T-cell (primary cell): ENCODE data around the gene VENTX. TPM values are rescaled to one million over a fixed set of nuclear protein-coding genes. Genes with fewer than 3 reads are reported as not detected.

Experiments used
- ATAC-seq, 4 experiments: fragments of 200-7000 bp in 3 of 4; fragments of 150-1000 bp in 1 of 4; cut with Tn5 transposase; replicated peaks in 1 of 4; 1 replicate in 3 of 4; 2 replicates in 1 of 4; pipeline ENCODE4 v1.10.0; 2021; ENCODE audit warnings: moderate library complexity in 3 of 4, mild to moderate bottlenecking in 2 of 4, moderate number of reproducible peaks in 1 of 4
- CTCF ChIA-PET, 2 donors: fragments of 300-600 bp; sonication (Branson Sonifier 250); formaldehyde crosslinking; loops; one replicate each; lab custom pipeline; 2022; ENCODE audit warnings: antibody characterized with exemption in 2 of 2; lab: Charles Lee
- POLR2A ChIA-PET, 2 donors: fragments of 300-600 bp; sonication (Branson Sonifier 250); formaldehyde crosslinking; loops; one replicate each; lab custom pipeline; 2022; ENCODE audit warnings: antibody characterized with exemption in 2 of 2; lab: Charles Lee
- DNase-seq, 35 experiments: peaks; one replicate each; pipeline versions ENCODE4 v3.0.0 to v3.0.0-alpha.2; 2013 to 2023
- H3K27ac ChIP-seq: one replicate; pipeline ENCODE4 v1.5.1; 2013; ENCODE audit warnings: low read length
- H3K27me3 ChIP-seq, 2 experiments: replicated peaks in 1 of 2; 1 replicate in 1 of 2; 2 replicates in 1 of 2; pipeline versions ENCODE4 v1.6.1 to v1.7.0; 2013; ENCODE audit warnings: low read length in 1 of 2, mixed read lengths in 1 of 2; ENCODE audit not compliant: control insufficient read depth in 2 of 2, insufficient read depth in 2 of 2; ENCODE audit errors: extremely low read depth in 1 of 2
- H3K36me3 ChIP-seq, 2 donors: 1 replicate in 1 of 2; 2 replicates in 1 of 2; pipeline versions ENCODE4 v1.6.1 to v1.7.0; 2013; ENCODE audit warnings: low read length in 1 of 2; ENCODE audit not compliant: control insufficient read depth in 2 of 2, insufficient read depth in 1 of 2; ENCODE audit errors: extremely low read depth in 1 of 2
- H3K4me1 ChIP-seq, 2 experiments: 1 replicate in 1 of 2; 2 replicates in 1 of 2; pipeline versions ENCODE4 v1.6.1 to v1.7.0; 2013; ENCODE audit warnings: low read length in 2 of 2, mixed read lengths in 1 of 2; ENCODE audit not compliant: insufficient read depth in 2 of 2, control insufficient read depth in 1 of 2; ENCODE audit errors: extremely low read depth in 1 of 2
- H3K4me3 ChIP-seq, 2 donors: 1 replicate in 1 of 2; 2 replicates in 1 of 2; pipeline versions ENCODE4 v1.5.1 to v1.7.0; 2013; ENCODE audit warnings: mild to moderate bottlenecking in 2 of 2, low read length in 1 of 2, moderate library complexity in 1 of 2; ENCODE audit not compliant: control insufficient read depth in 1 of 2; ENCODE audit errors: extremely low read depth in 1 of 2
- H3K9me3 ChIP-seq: 2 replicates; pipeline ENCODE4 v1.7.0; 2013
- H3K27ac Mint-ChIP-seq, 2 donors: one replicate each; pipeline ENCODE4 v1.8.0; 2020 to 2021; ENCODE audit warnings: mild to moderate bottlenecking in 2 of 2, mixed read lengths in 2 of 2
- H3K27me3 Mint-ChIP-seq, 2 donors: one replicate each; pipeline ENCODE4 v1.8.0; 2021 to 2022; ENCODE audit warnings: mixed read lengths in 2 of 2
- H3K36me3 Mint-ChIP-seq: one replicate; pipeline ENCODE4 v1.8.0; 2021; ENCODE audit warnings: mixed read lengths
- H3K4me1 Mint-ChIP-seq, 3 donors: one replicate each; pipeline ENCODE4 v1.8.0; 2020 to 2022; ENCODE audit warnings: mixed read lengths in 3 of 3, mild to moderate bottlenecking in 1 of 3
- H3K4me3 Mint-ChIP-seq, 3 donors: one replicate each; pipeline ENCODE4 v1.8.0; 2020 to 2022; ENCODE audit warnings: mild to moderate bottlenecking in 3 of 3, mixed read lengths in 3 of 3, moderate library complexity in 3 of 3
- H3K9me3 Mint-ChIP-seq, 3 donors: one replicate each; pipeline ENCODE4 v1.8.0; 2020 to 2022; ENCODE audit warnings: mixed read lengths in 3 of 3
- WGBS: methylation state at CpG from one replicate; pipeline ENCODE4 v1.1.5; 2013; ENCODE audit warnings: missing lambda C conversion rate; ENCODE audit not compliant: insufficient coverage; 5-methylcytosine and 5-hydroxymethylcytosine counted together
- total RNA-seq, 35 experiments: library from RNA in 6 of 35; stranded (reverse) in 6 of 35; fragments of 120-200 nt in 1 of 35; gene quantifications; one replicate each; pipeline versions ENCODE4 v1.2.1 to v1.2.4 and lab custom pipeline; 2013 to 2026

The VENTX gene
- total RNA-seq, 5 donors from 2014 or later (not counting 1 experiment from before 2014, with no cell fraction given), result 0.12 to 0.13 (median 0.12) TPM; not detected in 2

DNA sequence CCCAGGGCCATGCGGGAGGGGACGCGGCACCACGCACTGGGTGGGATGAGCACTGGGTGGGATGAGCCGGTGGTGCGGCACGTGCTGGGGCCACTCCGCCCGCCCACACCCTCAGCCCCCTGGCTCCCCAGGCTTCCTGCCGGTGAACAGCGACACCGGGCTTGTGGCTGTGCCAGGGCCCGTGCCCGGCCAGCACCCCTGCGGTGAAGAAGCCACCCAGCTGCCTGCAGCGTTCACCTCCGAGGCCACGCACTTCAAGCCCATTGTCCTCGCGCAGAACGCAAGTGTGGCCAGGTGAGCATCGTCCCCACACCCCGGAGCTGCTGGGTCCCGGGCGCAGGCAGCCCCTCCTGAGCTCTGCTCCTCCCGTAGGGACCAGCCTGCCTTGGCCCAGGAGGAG is 39.4 kb upstream of the VENTX start:
- no peaks in the 10 kb centered on the region for H3K36me3 Mint-ChIP-seq
- ATAC-seq (no peak), DNase-seq (no peak)
- H3K4me1 ChIP-seq, result no peaks in the 10 kb centered on the region
- CTCF ChIA-PET, result no interaction called here
- H3K9me3 Mint-ChIP-seq, result peaks cover 0 to 14% (median 5%) of the 10 kb centered on the region in 3 donors
- no peaks in the 10 kb centered on the region for H3K36me3 ChIP-seq
- peaks cover 0 to 8% of the 10 kb centered on the region in 2 experiments for H3K27me3 ChIP-seq
- H3K27ac Mint-ChIP-seq, result no peak overlapping the region
- H3K4me1 Mint-ChIP-seq, result no peaks in the 10 kb centered on the region
- POLR2A ChIA-PET, result no interaction called here
- no peaks in the 10 kb centered on the region for H3K9me3 ChIP-seq
- H3K27ac ChIP-seq, result no peak overlapping the region
- peaks cover 5 to 7% of the 10 kb centered on the region in 2 donors for H3K27me3 Mint-ChIP-seq
- 97% methylated on average over 21 of the region's 26 CpGs for WGBS
- no peak overlapping the region for H3K4me3 Mint-ChIP-seq
- no peak overlapping the region for H3K4me3 ChIP-seq

DNA sequence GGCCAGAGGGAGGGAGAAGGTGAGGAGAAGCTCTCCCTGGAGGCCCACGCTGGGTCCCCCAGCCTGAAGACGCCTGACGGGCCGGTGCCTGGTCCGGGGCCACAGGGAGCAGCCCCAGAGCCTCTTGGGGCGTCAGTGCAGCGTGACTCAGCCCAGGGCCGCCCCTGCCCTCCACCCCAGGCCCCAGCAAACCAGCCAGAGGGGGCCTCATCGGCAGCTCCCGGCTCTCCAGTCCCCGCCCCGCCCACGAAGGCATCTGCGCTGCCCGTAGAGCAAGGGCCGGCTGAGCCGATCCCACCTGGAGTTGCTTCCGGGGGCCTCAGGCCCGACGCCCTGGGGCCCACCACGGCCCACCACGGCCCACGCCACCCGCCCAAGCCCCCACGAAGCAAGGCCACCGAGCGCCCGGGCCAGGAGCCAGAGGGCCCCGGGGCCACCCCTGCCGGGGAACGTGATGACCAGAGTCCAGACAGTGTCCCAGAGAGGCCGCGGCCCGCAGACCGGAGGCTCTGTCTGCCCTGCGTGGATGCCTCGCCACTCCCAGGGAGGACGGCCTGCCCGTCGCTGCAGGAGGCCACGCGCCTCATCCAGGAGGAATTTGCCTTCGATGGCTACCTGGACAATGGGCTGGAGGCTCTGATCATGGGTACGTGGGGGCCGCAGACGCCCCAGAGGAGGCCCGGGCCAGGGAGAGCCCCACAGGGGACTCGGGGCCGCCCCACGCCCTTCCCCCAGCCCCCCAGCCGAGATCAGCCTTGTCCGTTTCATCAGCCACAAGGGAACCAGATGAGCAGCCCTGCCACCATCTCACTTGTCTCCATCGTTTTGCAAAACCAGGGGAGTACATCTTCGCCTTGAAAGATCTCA is 38.8 kb upstream of the VENTX start:
- CTCF ChIA-PET, result no interaction called here
- no peak overlapping the region for H3K27ac Mint-ChIP-seq
- no peak overlapping the region for H3K4me3 ChIP-seq
- ATAC-seq (no peak), DNase-seq (no peak)
- H3K27me3 Mint-ChIP-seq, result peaks cover 5 to 6% of the 10 kb centered on the region in 2 donors
- 85% methylated on average over 47 of the region's 54 CpGs for WGBS
- peaks cover 0 to 8% (median 1%) of the 10 kb centered on the region in 3 donors for H3K9me3 Mint-ChIP-seq
- H3K27me3 ChIP-seq, result peaks cover 0 to 8% of the 10 kb centered on the region in 2 experiments
- no peaks in the 10 kb centered on the region for H3K4me1 ChIP-seq
- no peaks in the 10 kb centered on the region for H3K36me3 ChIP-seq
- no peaks in the 10 kb centered on the region for H3K4me1 Mint-ChIP-seq
- POLR2A ChIA-PET, result no interaction called here
- H3K9me3 ChIP-seq, result no peaks in the 10 kb centered on the region
- H3K4me3 Mint-ChIP-seq, result no peak overlapping the region
- H3K36me3 Mint-ChIP-seq, result no peaks in the 10 kb centered on the region
- no peak overlapping the region for H3K27ac ChIP-seq

DNA sequence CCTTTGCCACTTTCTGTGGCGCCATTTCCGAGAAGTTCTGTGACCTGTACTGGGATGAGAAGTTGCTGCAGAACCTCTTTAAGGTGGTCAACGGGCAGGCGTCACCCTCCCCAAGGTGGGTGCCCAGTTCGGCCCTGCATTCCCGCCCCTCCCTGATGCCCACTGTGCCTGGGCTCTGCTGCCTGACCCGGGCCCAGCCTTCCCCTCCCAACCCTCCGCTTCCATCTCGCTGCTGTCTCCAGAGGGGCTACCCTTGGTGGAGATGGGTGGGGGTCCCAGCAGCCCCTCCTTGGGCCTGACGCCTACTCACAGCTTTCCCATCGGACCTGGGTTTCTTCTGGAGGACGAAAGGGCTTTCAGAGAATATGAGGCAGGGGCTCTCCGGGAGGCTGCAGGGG is 38.2 kb upstream of the VENTX start:
- no peaks in the 10 kb centered on the region for H3K9me3 ChIP-seq
- no peak overlapping the region for H3K4me3 Mint-ChIP-seq
- CTCF ChIA-PET, result no interaction called here
- no peaks in the 10 kb centered on the region for H3K36me3 ChIP-seq
- H3K27me3 ChIP-seq, result peaks cover 0 to 8% of the 10 kb centered on the region in 2 experiments
- H3K4me1 Mint-ChIP-seq, result no peaks in the 10 kb centered on the region
- no peak for DNase-seq
- H3K27ac Mint-ChIP-seq, result no peak overlapping the region
- WGBS, result 78% methylated on average over 11 of the region's 13 CpGs
- ATAC-seq, result no peak
- H3K9me3 Mint-ChIP-seq, result peaks cover 0 to 5% (median 0%) of the 10 kb centered on the region in 3 donors
- no peaks in the 10 kb centered on the region for H3K4me1 ChIP-seq
- peaks cover 4 to 6% of the 10 kb centered on the region in 2 donors for H3K27me3 Mint-ChIP-seq
- H3K27ac ChIP-seq, result no peak overlapping the region
- H3K4me3 ChIP-seq, result no peak overlapping the region
- POLR2A ChIA-PET, result no interaction called here
- no peaks in the 10 kb centered on the region for H3K36me3 Mint-ChIP-seq

DNA sequence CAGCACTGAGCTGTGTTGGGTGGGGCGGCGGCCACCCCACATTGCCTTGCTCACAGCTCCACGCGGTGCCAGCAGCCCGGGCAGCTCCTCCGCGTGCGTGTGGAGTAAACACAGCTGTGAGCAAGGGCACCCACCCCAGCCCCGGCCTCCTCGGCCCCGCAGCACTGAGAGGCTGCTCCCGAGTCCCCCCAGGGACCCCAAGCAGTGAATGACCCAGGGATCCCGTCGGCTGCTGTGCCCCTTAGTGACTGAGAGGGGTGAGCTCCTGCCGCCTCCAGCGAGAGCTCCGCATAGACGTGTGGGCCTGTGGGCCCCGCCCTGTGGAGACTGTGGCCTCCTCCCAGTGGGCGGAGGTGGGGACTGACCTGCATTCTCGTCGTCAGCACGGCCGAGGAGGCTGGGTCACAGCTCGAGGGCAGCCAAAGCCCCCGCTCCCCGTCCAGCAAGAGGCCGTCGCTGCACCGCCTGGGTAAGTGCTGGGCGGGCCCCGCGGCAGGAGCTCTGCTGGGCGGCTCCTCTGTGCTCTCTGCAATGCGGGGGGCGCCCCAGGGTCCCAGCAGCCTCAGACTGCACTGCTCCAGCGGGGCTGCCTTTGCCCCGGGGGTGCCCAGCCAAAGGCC is 37.6 kb upstream of the VENTX start:
- no peak for DNase-seq
- Mint-ChIP-seq H3K9me3 (no peaks in the 10 kb centered on the region), H3K27me3 (peaks cover 4 to 6% of the 10 kb centered on the region in 2 donors), H3K27ac (no peak overlapping the region), H3K4me3 (no peak overlapping the region), H3K4me1 (no peaks in the 10 kb centered on the region), H3K36me3 (no peaks in the 10 kb centered on the region)
- no peak for ATAC-seq
- Histone ChIP-seq H3K9me3 (no peaks in the 10 kb centered on the region), H3K4me3 (no peak overlapping the region), H3K27me3 (peaks cover 0 to 8% of the 10 kb centered on the region in 2 experiments), H3K27ac (no peak overlapping the region), H3K36me3 (no peaks in the 10 kb centered on the region), H3K4me1 (no peaks in the 10 kb centered on the region)
- POLR2A ChIA-PET, result no interaction called here
- 74% methylated on average over 35 of the region's 38 CpGs for WGBS
- CTCF ChIA-PET, result no interaction called here

DNA sequence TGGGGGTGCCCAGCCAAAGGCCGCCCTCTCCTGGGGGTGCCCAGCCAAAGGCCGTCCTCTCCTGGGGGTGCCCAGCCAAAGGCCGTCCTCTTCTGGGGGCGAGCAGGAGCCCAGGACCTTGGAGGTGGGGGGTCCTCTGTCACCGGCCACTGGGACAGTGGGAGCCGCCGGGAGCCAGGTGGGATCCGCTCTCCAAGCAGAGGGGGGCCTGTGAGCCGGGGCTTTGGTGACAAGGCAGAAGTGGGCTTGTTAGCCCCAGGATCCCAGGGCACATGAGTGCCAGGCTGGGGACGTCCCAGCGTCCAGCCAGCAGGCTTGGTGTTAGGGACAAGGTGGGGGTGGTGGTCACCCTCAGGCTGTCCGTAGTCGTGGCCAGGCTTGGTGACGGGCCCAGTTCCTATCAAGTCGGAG is 37.0 kb upstream of the VENTX start:
- CTCF ChIA-PET, result no interaction called here
- POLR2A ChIA-PET, result no interaction called here
- no peak for ATAC-seq
- no peaks in the 10 kb centered on the region for H3K4me1 ChIP-seq
- no peak overlapping the region for H3K4me3 ChIP-seq
- 84% methylated on average over 15 of the region's 15 CpGs for WGBS
- no peaks in the 10 kb centered on the region for H3K36me3 ChIP-seq
- no peak for DNase-seq
- peaks cover 0 to 8% of the 10 kb centered on the region in 2 experiments for H3K27me3 ChIP-seq
- Mint-ChIP-seq H3K36me3 (no peaks in the 10 kb centered on the region), H3K27me3 (peaks cover 4 to 6% of the 10 kb centered on the region in 2 donors), H3K9me3 (no peaks in the 10 kb centered on the region), H3K4me3 (no peak overlapping the region), H3K27ac (no peak overlapping the region), H3K4me1 (no peaks in the 10 kb centered on the region)
- no peak overlapping the region for H3K27ac ChIP-seq
- H3K9me3 ChIP-seq, result no peaks in the 10 kb centered on the region

DNA sequence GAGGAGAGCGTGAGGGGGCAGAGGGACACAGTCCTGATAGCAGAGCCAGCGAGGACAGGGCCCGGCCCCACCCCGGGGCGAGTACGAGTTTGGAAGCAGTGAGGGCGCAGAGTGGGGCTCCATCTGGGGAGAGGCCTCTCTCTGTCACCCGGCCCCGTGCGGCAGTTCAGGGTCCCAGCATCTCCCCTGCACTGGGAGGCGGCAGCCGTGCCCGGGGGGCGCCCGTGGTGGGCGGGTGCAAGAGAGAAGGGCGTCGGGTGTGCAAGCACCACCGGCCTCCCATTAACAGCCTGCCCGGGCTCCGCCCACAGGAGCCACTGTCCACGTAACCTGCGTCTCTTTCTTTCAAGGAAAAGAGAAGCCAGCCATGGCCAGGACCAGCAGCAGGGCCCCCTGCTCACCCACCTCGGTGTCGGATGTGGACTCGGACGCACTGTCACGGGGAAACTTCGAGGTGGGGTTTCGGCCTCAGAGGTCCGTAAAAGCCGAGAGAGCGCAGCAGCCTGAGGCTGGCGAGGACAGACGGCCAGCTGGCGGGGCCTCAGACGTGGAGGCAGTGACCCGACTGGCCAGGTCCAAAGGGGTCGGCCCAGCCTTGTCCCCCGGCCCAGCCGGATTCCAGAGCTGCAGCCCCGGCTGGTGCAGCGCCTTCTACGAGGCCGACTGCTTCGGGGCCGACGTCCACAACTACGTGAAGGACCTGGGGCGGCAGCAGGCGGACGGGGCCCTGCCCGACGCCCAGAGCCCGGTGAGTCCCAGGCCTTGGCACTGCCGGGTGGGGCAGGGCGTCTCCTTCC is 36.3 kb upstream of the VENTX start:
- DNase-seq (no peak), ATAC-seq (no peak)
- ChIA-PET POLR2A (no interaction called here), CTCF (no interaction called here)
- peaks cover 0 to 8% of the 10 kb centered on the region in 2 experiments for H3K27me3 ChIP-seq
- no peaks in the 10 kb centered on the region for H3K9me3 ChIP-seq
- H3K36me3 ChIP-seq, result no peaks in the 10 kb centered on the region
- Mint-ChIP-seq H3K27me3 (peaks cover 2 to 6% of the 10 kb centered on the region in 2 donors), H3K9me3 (no peaks in the 10 kb centered on the region), H3K4me1 (no peaks in the 10 kb centered on the region), H3K27ac (no peak overlapping the region), H3K4me3 (no peak overlapping the region), H3K36me3 (no peaks in the 10 kb centered on the region)
- H3K4me1 ChIP-seq, result no peaks in the 10 kb centered on the region
- H3K27ac ChIP-seq, result no peak overlapping the region
- WGBS, result 88% methylated on average over 56 of the region's 57 CpGs
- H3K4me3 ChIP-seq, result no peak overlapping the region
